HG03520 (cell line): ENCODE results near the gene OTULINL.

Experiments used
- ATAC-seq: cut with Tn5 transposase; IDR thresholded peaks from one replicate; pipeline ENCODE4 v1.9.1; 2021; ENCODE audit warnings: mild to moderate bottlenecking, moderate library complexity; ENCODE audit not compliant: unreplicated experiment

OTULINL gene

GRCh38 chr5:14598225-14598624 is 16.6 kb downstream of the OTULINL start:
- ATAC-seq: no peak

- ATAC-seq: no peak
Observed at GRCh38 chr5:14599476-14600127, 18.0 kb downstream of the OTULINL start.

GRCh38 chr5:14600846-14601245 is 19.3 kb downstream of the OTULINL start:
- no peak for ATAC-seq

GRCh38 chr5:14603141-14603540 is 21.5 kb downstream of the OTULINL start:
- no peak for ATAC-seq

GRCh38 chr5:14607104-14607503 is 25.5 kb downstream of the OTULINL start:
- no peak for ATAC-seq

- ATAC-seq: no peak
Observed at GRCh38 chr5:14608169-14608568, 26.6 kb downstream of the OTULINL start.

GRCh38 chr5:14611737-14612136 is 30.1 kb downstream of the OTULINL start:
- no peak for ATAC-seq

GRCh38 chr5:14614490-14614889 is 32.9 kb downstream of the OTULINL start:
- no peak for ATAC-seq

GRCh38 chr5:14615365-14615764 is 33.8 kb downstream of the OTULINL start:
- no peak for ATAC-seq

GRCh38 chr5:14617441-14617840 is 35.8 kb downstream of the OTULINL start:
- ATAC-seq: no peak

- ATAC-seq: no peak
Observed at GRCh38 chr5:14627270-14627669, 45.7 kb downstream of the OTULINL start.

GRCh38 chr5:14628346-14628745 is 46.8 kb downstream of the OTULINL start:
- ATAC-seq: no peak

- no peak for ATAC-seq
Observed at GRCh38 chr5:14630671-14631070, 49.1 kb downstream of the OTULINL start.

- no peak for ATAC-seq
Observed at GRCh38 chr5:14635656-14636055, 54.1 kb downstream of the OTULINL start.

GRCh38 chr5:14640765-14641164 is 59.2 kb downstream of the OTULINL start:
- ATAC-seq: no peak

GRCh38 chr5:14644623-14645237 is 63.1 kb downstream of the OTULINL start:
- no peak for ATAC-seq

- ATAC-seq: no peak
Observed at GRCh38 chr5:14650052-14650451, 68.5 kb downstream of the OTULINL start.

GRCh38 chr5:14655146-14655741 is 73.7 kb downstream of the OTULINL start:
- ATAC-seq: no peak

- ATAC-seq: no peak
Observed at GRCh38 chr5:14656898-14657297, 75.3 kb downstream of the OTULINL start.

GRCh38 chr5:14659821-14660607 is 78.4 kb downstream of the OTULINL start:
- ATAC-seq: no peak

- no peak for ATAC-seq
Observed at GRCh38 chr5:14660833-14661232, 79.2 kb downstream of the OTULINL start.
